H9 (cell line): Measurements from ENCODE around the gene DHRS7B. TPM values are rescaled to one million over a fixed set of nuclear protein-coding genes. Genes with fewer than 3 reads are reported as not detected.

ENCODE experiments used
- DNase-seq: peaks from one replicate; pipeline ENCODE4 v3.0.0-alpha.2; 2017
- H2AFZ ChIP-seq: one replicate; pipeline ENCODE4 v1.6.1; 2013; ENCODE audit warnings: mild to moderate bottlenecking, low read length, control low read depth, moderate library complexity
- H2AK5ac ChIP-seq: 2 replicates; pipeline ENCODE4 v1.6.1; 2013; ENCODE audit warnings: low read length, control low read depth, mixed read lengths; ENCODE audit not compliant: insufficient read length
- H2BK120ac ChIP-seq: one replicate; pipeline ENCODE4 v1.6.1; 2013; ENCODE audit warnings: low read depth, mild to moderate bottlenecking, low read length, control low read depth, inconsistent platforms; ENCODE audit not compliant: poor library complexity, severe bottlenecking
- H2BK12ac ChIP-seq: 2 replicates; pipeline ENCODE4 v1.6.1; 2013; ENCODE audit warnings: low read length, control low read depth, mixed read lengths, low read depth; ENCODE audit not compliant: insufficient read length
- H2BK15ac ChIP-seq: 2 replicates; pipeline ENCODE4 v1.6.1; 2013; ENCODE audit warnings: low read depth, low read length, control low read depth
- H2BK20ac ChIP-seq: one replicate; pipeline ENCODE4 v1.6.1; 2013; ENCODE audit warnings: low read depth, mild to moderate bottlenecking, low read length, control low read depth, inconsistent platforms; ENCODE audit not compliant: poor library complexity, severe bottlenecking
- H2BK5ac ChIP-seq: 2 replicates; pipeline ENCODE4 v1.6.1; 2013; ENCODE audit warnings: low read length, control low read depth, mixed read lengths; ENCODE audit not compliant: insufficient read length
- H3K14ac ChIP-seq: 2 replicates; pipeline ENCODE4 v1.6.1; 2013; ENCODE audit warnings: low read length, control low read depth; ENCODE audit not compliant: insufficient read depth
- H3K18ac ChIP-seq: 2 replicates; pipeline ENCODE4 v1.6.1; 2013; ENCODE audit warnings: low read depth, mild to moderate bottlenecking, mixed read lengths, low read length, control low read depth; ENCODE audit not compliant: insufficient read length
- H3K23ac ChIP-seq: 2 replicates; pipeline ENCODE4 v1.6.1; 2013; ENCODE audit warnings: low read length, control low read depth, mixed read lengths, low read depth; ENCODE audit not compliant: insufficient read length
- H3K23me2 ChIP-seq: 2 replicates; pipeline ENCODE4 v1.6.1; 2013; ENCODE audit warnings: low read depth, mild to moderate bottlenecking, mixed read lengths, low read length, control low read depth; ENCODE audit not compliant: insufficient read length, poor library complexity, severe bottlenecking
- H3K27ac ChIP-seq: 2 replicates; pipeline ENCODE4 v1.5.1; 2013; ENCODE audit warnings: low read length, control low read depth, mixed read lengths, low read depth; ENCODE audit not compliant: insufficient read length
- H3K27me3 ChIP-seq: 2 replicates; pipeline ENCODE4 v1.6.1; 2013; ENCODE audit warnings: low read length, control low read depth, inconsistent platforms; ENCODE audit not compliant: insufficient read depth
- H3K4ac ChIP-seq: 2 replicates; pipeline ENCODE4 v1.6.1; 2013; ENCODE audit warnings: low read depth, mild to moderate bottlenecking, control low read depth, inconsistent platforms, low read length, moderate library complexity
- H3K4me1 ChIP-seq: 2 replicates; pipeline ENCODE4 v1.6.1; 2013; ENCODE audit warnings: low read length, control low read depth, inconsistent platforms; ENCODE audit not compliant: insufficient read depth
- H3K4me2 ChIP-seq: 2 replicates; pipeline ENCODE4 v1.6.1; 2013; ENCODE audit warnings: low read length, control low read depth, mixed read lengths; ENCODE audit not compliant: insufficient read length, insufficient read depth
- H3K56ac ChIP-seq: 2 replicates; pipeline ENCODE4 v1.6.1; 2013; ENCODE audit warnings: low read depth, mild to moderate bottlenecking, mixed read lengths, low read length, control low read depth; ENCODE audit not compliant: insufficient read length
- H3K79me1 ChIP-seq: 2 replicates; pipeline ENCODE4 v1.6.1; 2013; ENCODE audit warnings: low read depth, mild to moderate bottlenecking, moderate library complexity, low read length, control low read depth, inconsistent platforms; ENCODE audit not compliant: insufficient read depth, poor library complexity, severe bottlenecking
- H3K79me2 ChIP-seq: 2 replicates; pipeline ENCODE4 v1.6.1; 2013; ENCODE audit warnings: low read length, control low read depth, inconsistent platforms; ENCODE audit not compliant: insufficient read depth
- H3K9ac ChIP-seq: 2 replicates; pipeline ENCODE4 v1.6.1; 2013; ENCODE audit warnings: low read length, control low read depth, mixed read lengths; ENCODE audit not compliant: insufficient read length; ENCODE audit errors: extremely low read depth
- H3K9me3 ChIP-seq: one replicate; pipeline ENCODE4 v1.6.1; 2013; ENCODE audit warnings: low read depth, low read length, inconsistent platforms; ENCODE audit not compliant: control insufficient read depth
- H3T11ph ChIP-seq: one replicate; pipeline ENCODE4 v1.6.1; 2013; ENCODE audit warnings: mild to moderate bottlenecking, low read length, control low read depth, inconsistent platforms
- H4K20me1 ChIP-seq: one replicate; pipeline ENCODE4 v1.6.1; 2013; ENCODE audit not compliant: control insufficient read depth, insufficient read length, insufficient read depth
- H4K5ac ChIP-seq: 2 replicates; pipeline ENCODE4 v1.6.1; 2013; ENCODE audit warnings: low read depth, mild to moderate bottlenecking, mixed read lengths, low read length, control low read depth; ENCODE audit not compliant: insufficient read length
- H4K8ac ChIP-seq: replicated peaks from 2 replicates; pipeline ENCODE4 v1.6.1; 2013; ENCODE audit warnings: low read length, control low read depth, mixed read lengths, low read depth; ENCODE audit not compliant: insufficient read length
- H4K91ac ChIP-seq: 2 replicates; pipeline ENCODE4 v1.6.1; 2013; ENCODE audit warnings: low read depth, mild to moderate bottlenecking, moderate library complexity, mixed read lengths, low read length, control low read depth; ENCODE audit not compliant: insufficient read length
- H3K27ac Mint-ChIP-seq, 3 experiments: 2 replicates in 2 of 3; 3 replicates in 1 of 3; pipeline ENCODE4 v1.8.0; 2020 to 2021; ENCODE audit warnings: mixed read lengths in 3 of 3, mild to moderate bottlenecking in 1 of 3, moderate library complexity in 1 of 3
- H3K27me3 Mint-ChIP-seq: 2 replicates; pipeline ENCODE4 v1.8.0; 2021; ENCODE audit warnings: low read depth, mild to moderate bottlenecking, moderate library complexity, mixed read lengths
- H3K36me3 Mint-ChIP-seq, 3 experiments: 2 replicates in 2 of 3; 3 replicates in 1 of 3; pipeline ENCODE4 v1.8.0; 2020 to 2021; ENCODE audit warnings: low read depth in 3 of 3, mixed read lengths in 3 of 3; ENCODE audit not compliant: insufficient read depth in 1 of 3
- H3K4me1 Mint-ChIP-seq, 2 experiments: 2 replicates each; pipeline ENCODE4 v1.8.0; 2020; ENCODE audit warnings: mixed read lengths in 2 of 2
- H3K4me3 Mint-ChIP-seq, 2 experiments: 2 replicates in 1 of 2; 3 replicates in 1 of 2; pipeline ENCODE4 v1.8.0; 2020 to 2021; ENCODE audit warnings: mild to moderate bottlenecking in 2 of 2, mixed read lengths in 2 of 2, moderate library complexity in 1 of 2
- H3K9me3 Mint-ChIP-seq, 2 experiments: 2 replicates in 1 of 2; 3 replicates in 1 of 2; pipeline ENCODE4 v1.8.0; 2020; ENCODE audit warnings: mild to moderate bottlenecking in 2 of 2, mixed read lengths in 2 of 2, moderate library complexity in 1 of 2
- WGBS: extraction: QIAGEN DNeasy Blood & Tissue Kit; methylation state at CpG from one replicate; pipeline ENCODE4 v1.1.7; 2013; ENCODE audit warnings: missing lambda C conversion rate, low lambda C conversion rate, mixed read lengths; ENCODE audit not compliant: insufficient read length; ENCODE audit errors: extremely low coverage; 5-methylcytosine and 5-hydroxymethylcytosine counted together
- total RNA-seq: library from RNA; stranded (reverse); gene quantifications from 2 replicates; pipeline ENCODE4 v1.2.1, GENCODE V29; 2021
- TF ChIP-seq, protein P1 (sequence below): fragments of 200-600 bp; sonication (generic); conservative IDR thresholded peaks from 3 replicates; pipeline ENCODE4 v1.8.0; 2021; ENCODE audit warnings: antibody characterized with exemption, mild to moderate bottlenecking

Gene DHRS7B
- total RNA-seq, 1 experiment from 2014 or later: 20.3 TPM

DNA sequence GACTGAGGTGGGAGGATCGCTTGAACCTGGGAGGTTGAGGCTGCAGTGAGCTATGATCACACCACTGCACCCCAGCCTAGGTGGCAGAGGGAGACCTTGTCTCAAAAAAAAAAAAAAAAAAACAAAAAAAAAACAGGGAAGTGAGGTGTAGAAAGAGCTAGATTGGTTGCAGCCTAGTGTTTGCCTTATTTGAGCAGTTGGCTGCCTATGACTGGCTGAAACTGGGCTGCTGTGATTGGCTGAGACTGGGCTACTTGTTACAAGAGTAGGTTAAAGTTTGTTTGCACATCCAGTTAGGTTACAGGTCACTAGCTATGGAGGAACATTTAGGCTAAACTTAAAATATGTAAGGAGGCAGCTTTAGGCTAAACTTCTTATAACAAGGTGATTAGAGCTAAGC is 5.7 kb downstream of the DHRS7B start:
- Mint-ChIP-seq H3K4me3 (no peak overlapping the region), H3K36me3 (peaks cover 21 to 50% (median 40%) of the 10 kb centered on the region in 3 experiments), H3K9me3 (peaks cover 48 to 55% of the 10 kb centered on the region in 2 experiments), H3K4me1 (peaks cover 6 to 13% of the 10 kb centered on the region in 2 experiments), H3K27ac (no peak overlapping the region), H3K27me3 (no peaks in the 10 kb centered on the region)
- Histone ChIP-seq H4K91ac (no peak overlapping the region), H2BK12ac (no peak overlapping the region), H3K18ac (no peak overlapping the region), H3K23ac (no peak overlapping the region), H3K4me1 (no peaks in the 10 kb centered on the region), H4K20me1 (no peaks in the 10 kb centered on the region), H3K79me1 (peaks cover 2% of the 10 kb centered on the region), H3K27me3 (no peaks in the 10 kb centered on the region), H4K5ac (no peak overlapping the region), H3K9ac (no peak overlapping the region), H2AFZ (no peak overlapping the region), H3K9me3 (peaks cover 9% of the 10 kb centered on the region), H2BK120ac (no peak overlapping the region), H3K4me2 (no peak overlapping the region), H3K14ac (no peak overlapping the region), H3K79me2 (no peaks in the 10 kb centered on the region; the same call in 1 of the 2 replicates), H3K23me2 (peaks cover 1% of the 10 kb centered on the region), H4K8ac (no peak overlapping the region), H3T11ph (no peak overlapping the region), H2AK5ac (no peak overlapping the region), H3K56ac (no peak overlapping the region), H3K27ac (no peak overlapping the region), H3K4ac (no peak overlapping the region), H2BK5ac (no peak overlapping the region), H2BK15ac (no peak overlapping the region), H2BK20ac (no peak overlapping the region)
- TF ChIP-seq, protein P1, sequence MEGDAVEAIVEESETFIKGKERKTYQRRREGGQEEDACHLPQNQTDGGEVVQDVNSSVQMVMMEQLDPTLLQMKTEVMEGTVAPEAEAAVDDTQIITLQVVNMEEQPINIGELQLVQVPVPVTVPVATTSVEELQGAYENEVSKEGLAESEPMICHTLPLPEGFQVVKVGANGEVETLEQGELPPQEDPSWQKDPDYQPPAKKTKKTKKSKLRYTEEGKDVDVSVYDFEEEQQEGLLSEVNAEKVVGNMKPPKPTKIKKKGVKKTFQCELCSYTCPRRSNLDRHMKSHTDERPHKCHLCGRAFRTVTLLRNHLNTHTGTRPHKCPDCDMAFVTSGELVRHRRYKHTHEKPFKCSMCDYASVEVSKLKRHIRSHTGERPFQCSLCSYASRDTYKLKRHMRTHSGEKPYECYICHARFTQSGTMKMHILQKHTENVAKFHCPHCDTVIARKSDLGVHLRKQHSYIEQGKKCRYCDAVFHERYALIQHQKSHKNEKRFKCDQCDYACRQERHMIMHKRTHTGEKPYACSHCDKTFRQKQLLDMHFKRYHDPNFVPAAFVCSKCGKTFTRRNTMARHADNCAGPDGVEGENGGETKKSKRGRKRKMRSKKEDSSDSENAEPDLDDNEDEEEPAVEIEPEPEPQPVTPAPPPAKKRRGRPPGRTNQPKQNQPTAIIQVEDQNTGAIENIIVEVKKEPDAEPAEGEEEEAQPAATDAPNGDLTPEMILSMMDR: no peak
- no peak for DNase-seq
- WGBS: no CpG with 5 or more reads among the region's 1 CpG
